Measurements from ENCODE around the gene USP37.
"Not testable (repeated sequence)": the region's sequence is repeated elsewhere in the genome, so short reads cannot be mapped to it uniquely, and the experiment has no call there.

Gene USP37

DNA sequence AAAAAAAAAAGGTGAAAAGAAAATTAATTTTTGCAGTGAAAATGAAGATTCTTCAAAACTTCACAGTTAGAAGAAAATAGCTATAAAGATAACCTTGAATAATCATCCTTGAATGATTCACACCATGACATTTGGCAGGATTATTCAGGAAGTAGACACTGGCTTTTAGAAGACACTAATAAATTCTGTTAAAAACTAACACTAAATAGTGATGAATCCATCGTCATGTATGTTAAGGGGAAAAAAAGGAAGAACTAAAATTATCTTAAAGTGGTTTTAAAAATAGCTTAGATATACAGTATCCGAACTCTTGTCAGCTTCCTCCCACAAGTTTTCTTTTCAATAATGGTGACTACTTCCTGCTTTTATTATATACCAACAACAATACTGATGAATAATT, 10.2 kb downstream of the USP37 start:
- DNase-seq (ENCODE audit: low read depth in 1 of 2, low spot score in 1 of 2), result no peak

GRCh38 chr2:218555527-218555926, 12.6 kb downstream of the USP37 start:
- DNase-seq (ENCODE audit: low read depth in 1 of 2, low spot score in 1 of 2), result no peak

DNA sequence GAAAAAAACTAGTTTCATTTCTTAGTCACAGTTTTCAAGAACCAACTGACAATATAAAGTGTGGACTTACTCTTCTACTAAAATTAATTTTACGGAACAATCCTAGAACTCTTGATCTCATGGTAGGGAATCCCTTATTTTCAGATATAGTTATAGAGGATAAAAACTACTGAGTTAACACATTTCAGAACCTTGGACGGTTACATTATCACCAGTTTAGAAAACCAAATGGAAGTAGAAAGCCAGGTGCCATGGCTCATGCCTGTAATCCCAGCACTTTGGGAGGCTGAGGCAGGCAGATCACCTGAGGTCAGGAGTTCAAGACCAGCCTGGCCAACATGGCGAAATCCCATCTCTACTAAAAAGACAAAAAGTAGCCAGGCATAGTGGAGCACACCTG, 13.9 kb downstream of the USP37 start:
- DNase-seq (ENCODE audit: low read depth in 1 of 2, low spot score in 1 of 2), result not testable (repeated sequence)

- no peak for DNase-seq (ENCODE audit: low read depth in 1 of 2, low spot score in 1 of 2)
Observed at GRCh38 chr2:218547978-218548377, 20.2 kb downstream of the USP37 start.

- DNase-seq (ENCODE audit: low read depth in 1 of 2, low spot score in 1 of 2), result no peak
Observed at GRCh38 chr2:218547511-218547910, 20.6 kb downstream of the USP37 start.

DNA sequence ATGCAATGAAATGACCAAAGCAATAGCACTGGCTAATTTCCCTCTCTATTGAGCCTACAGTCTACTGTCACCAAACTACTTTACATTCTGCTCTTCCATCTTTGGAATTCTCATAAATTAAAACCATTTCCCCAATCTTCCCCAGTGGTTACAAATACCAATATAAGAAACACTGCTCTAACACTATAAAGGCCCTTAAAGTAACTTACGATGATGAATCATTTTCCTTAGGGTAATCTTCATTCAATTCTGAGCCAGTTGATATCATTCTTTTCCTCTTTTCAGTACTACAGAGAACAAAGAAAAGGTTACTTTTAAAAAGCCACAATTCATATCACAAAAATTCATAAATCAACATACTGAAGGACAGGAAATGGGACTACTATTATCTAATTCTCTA, 22.1 kb downstream of the USP37 start:
- no peak for DNase-seq (ENCODE audit: low read depth in 1 of 2, low spot score in 1 of 2)

- no peak for DNase-seq (ENCODE audit: low read depth in 1 of 2, low spot score in 1 of 2)
Observed at GRCh38 chr2:218540015-218540414, 28.1 kb downstream of the USP37 start.

GRCh38 chr2:218536804-218537494, 31.2 kb downstream of the USP37 start:
- no peak for DNase-seq (ENCODE audit: low read depth in 1 of 2, low spot score in 1 of 2)

GRCh38 chr2:218529990-218530389, 38.2 kb downstream of the USP37 start:
- DNase-seq (ENCODE audit: low read depth in 1 of 2, low spot score in 1 of 2), result no peak

DNA sequence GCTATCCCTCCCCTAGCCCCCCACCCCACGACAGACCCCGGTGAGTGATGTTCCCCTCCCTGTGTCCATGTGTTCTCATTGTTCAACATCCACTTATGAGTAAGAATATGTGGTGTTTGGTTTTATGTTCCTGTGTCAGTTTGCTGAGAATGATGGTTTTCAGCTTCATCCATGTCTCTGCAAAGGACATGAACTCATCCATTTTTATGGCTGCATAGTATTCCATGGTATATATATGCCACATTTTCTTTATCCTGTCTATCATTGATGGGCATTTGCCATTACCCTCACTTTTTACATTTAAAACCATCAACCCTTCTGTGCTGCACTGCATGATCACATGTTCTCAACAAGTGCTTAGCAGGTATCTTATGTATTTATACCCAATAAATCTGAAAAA, 39.7 kb downstream of the USP37 start:
- not testable (repeated sequence) for DNase-seq (ENCODE audit: low read depth in 1 of 2, low spot score in 1 of 2)

DNA sequence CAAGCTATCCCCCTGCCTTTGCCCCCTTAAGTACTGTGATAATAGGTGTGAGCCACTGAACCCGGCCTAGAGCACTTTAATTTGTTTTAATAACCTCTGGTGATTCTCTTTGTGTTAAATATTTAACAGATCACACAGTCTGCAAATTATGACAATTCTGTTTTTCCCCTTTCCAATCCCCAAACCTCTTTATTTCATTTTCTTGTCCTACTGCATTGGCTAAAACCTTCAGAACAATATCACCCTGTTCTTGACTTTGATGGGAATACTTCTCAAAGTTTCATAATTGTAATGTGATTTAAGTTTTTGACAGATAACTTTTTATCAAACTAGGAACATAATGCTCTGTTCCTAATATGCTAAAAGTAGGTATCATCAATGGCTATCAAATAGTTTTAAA, 44.5 kb downstream of the USP37 start:
- no peak for DNase-seq (ENCODE audit: low read depth in 1 of 2, low spot score in 1 of 2)

DNA sequence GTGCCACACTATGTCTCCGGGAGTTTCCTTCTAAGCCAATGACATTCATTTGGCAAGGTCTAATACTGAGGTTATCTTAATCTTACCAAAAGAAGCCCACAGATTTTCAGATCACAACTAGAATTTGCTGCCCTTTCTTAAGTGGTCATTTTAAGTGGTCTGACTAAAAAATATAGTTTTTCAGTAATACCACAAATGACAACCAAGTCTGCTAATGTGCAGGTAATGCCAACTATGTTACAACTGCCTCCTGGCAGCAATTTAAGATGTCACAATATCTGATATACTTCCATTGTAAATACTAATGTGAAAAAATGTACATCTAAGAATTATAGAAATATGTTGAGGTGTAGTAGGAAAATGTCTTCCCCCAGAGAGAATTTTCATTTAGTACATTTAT, 49.3 kb downstream of the USP37 start:
- DNase-seq (ENCODE audit: low read depth in 1 of 2, low spot score in 1 of 2), result no peak

DNA sequence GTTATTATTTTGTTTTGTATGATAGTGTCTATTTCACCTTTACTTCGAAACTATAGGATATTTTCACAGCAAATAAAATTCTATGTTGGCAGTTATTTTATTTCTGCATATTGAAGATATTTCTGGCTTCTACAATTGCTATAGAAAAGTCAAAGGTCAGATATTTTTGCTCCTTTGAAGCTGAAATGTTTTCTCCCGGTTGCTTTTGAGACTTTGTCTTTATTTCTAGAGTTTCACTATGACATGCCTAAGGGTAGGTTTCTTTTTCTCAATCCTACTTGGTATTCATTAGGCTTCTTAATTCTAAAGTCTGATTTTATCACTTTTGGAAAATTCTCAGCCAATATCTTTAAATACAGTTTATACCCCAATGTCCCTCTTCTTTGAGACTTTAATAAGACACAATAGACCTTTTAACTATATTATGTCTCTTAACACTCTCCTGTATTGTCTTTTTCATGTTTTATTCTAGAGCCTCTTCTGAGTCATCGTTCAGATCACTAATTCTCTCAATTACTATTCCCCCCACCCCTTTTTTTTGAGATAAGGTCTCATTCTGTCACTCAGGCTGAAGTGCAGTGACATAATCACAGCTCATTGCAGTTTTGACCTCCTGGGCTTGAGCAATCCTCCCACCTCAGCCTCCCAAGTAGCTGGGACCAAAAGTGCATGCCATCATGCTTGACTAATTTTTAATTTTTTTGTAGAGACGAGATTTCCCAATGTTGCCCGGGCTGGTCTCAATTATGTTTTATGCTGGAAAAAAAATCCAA, 50.5 kb downstream of the USP37 start:
- DNase-seq (ENCODE audit: low read depth in 1 of 2, low spot score in 1 of 2), result no peak

- no peak for DNase-seq (ENCODE audit: low read depth in 1 of 2, low spot score in 1 of 2)
Observed at GRCh38 chr2:218516614-218517013, 51.5 kb downstream of the USP37 start.

DNA sequence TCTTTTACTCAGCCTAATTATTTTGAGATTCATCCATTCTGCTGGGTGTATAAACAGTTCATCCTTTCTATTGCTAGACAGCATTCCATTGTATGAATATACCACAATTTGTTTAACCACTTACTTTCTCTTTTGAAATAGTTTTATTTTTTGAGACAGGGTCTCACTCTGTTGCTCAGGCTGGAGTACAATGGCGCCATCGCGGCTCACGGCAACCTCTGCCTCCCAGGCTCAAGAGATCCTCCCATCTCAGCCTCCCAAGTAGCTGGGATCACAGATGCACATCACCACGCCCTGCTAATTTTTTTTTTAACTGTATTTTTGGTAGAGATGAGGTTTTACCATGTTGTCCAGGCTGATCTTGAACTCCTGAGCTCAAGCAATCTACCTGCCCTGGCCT, 54.5 kb downstream of the USP37 start:
- no peak for DNase-seq (ENCODE audit: low read depth in 1 of 2, low spot score in 1 of 2)

DNA sequence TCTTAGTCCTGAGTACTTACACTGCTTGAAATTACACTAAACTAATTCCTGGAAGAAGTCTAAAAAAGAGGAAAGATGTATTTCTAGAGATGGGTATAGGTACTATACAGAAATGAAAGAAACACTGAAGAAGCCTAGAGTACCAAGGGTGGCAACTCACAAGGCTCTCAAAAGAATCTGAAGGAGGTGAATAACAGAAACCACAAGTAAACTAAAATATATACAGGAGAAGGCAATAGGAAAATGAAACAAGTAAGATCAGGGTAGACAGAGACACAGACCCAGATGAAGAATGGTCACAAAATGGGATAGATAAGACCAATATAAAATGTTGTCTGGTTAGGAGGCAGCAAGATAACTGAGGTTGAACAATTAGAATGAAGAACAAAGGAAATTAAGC, 59.9 kb downstream of the USP37 start:
- no peak for DNase-seq (ENCODE audit: low read depth in 1 of 2, low spot score in 1 of 2)

DNA sequence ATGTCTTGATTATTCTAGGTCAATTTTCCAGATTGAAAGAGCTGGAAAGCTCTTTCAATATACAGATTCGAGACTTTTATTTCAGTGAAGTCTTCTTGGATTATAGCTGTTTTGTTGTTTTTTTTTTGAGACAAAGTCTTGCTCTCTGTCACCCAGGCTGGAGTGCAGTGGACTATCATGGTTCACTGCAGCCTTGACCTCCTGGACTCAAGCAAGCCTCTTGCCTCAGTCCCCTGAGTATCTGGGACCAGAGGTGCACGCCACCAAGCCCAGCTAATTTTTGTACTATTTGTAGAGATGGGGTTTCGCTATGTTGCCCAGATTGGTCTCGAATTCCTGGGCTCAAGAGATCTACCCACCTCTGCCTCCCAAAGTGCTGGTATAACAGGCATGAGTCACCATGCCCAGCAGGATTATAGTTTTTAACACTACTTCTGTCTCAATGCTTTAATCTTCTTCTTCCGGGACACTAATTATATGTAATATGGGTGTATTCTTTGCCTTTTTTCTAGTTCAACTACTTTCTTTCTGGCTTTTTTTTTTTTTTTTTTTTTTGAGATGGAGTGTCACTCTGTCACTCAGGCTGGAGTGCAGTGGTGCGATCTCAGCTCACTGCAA, 62.3 kb downstream of the USP37 start:
- no peak for DNase-seq (ENCODE audit: low read depth in 1 of 2, low spot score in 1 of 2)

DNA sequence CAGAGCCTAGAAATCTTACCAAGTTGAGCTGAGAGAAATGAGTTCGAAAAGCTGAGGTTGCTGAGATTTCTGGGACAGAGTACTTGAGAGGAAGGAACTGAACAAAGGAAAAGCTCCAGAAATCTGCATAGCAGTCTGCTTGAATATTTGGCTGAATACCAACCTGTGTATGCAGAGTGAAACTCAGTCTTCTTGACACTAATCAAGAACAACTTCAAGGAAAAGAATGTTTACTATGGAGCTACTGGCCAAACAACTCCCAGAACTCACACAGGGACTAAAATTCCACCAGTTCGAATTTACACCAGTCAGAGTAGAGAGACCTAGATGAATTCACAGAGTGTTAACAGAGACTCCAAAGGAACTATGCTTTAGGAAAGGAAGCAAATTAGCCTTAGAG, 66.5 kb downstream of the USP37 start:
- DNase-seq (ENCODE audit: low read depth in 1 of 2, low spot score in 1 of 2), result no peak

- no peak for DNase-seq (ENCODE audit: low read depth in 1 of 2, low spot score in 1 of 2)
Observed at GRCh38 chr2:218500501-218501060, 67.6 kb downstream of the USP37 start.

DNA sequence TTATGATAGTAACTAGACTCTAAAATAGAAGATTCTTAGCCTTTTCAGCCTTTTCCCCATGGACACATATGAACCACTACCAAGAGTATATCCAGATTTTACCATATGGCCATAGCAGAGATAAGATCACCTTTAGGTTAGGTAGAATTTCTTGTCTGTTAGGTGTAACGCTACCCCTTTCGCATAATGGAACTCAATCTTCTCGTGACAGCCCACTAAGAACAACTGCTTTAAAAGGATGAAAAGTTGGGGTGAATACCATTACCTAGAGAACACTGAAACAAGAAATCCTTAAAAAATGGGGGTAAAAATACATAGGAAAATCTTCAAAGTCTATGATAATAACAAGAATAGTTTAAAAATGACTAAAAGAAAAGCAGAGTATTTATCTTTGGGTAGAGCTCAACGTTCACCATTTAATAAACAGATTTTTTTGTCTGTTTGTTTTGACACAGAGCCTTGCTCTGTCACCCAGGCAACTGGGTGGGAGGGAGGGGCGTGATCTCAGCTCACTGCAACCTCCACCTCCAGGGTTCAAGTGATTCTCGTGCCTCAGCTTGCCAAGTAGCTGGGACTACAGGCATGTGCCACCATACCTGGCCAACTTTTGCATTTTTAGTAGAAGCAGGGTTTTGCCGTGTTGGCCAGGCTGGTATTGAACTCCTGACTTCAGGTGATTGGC, 82.0 kb downstream of the USP37 start:
- DNase-seq (ENCODE audit: low read depth in 1 of 2, low spot score in 1 of 2), result no peak

DNA sequence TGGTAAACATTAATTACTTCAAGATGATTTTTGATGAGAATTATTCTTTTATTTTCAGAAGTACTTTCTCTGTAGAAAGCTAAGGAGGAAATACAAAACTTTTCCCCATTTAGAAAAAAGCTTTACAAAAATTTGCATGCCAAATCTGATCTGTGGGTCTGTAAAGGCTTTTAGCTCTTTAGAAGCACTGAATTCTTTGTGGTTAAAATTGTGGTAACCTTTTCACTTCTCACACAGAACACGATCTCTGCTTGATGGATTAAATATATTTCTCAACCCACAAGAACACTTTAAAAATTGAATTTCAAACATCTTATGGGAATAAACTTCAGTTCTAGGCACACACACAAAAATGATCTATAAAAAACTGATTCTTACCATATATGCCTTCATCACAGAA, 85.5 kb downstream of the USP37 start:
- DNase-seq (ENCODE audit: low read depth in 1 of 2, low spot score in 1 of 2), result no peak

GRCh38 chr2:218479595-218479994, 88.6 kb downstream of the USP37 start:
- DNase-seq (ENCODE audit: low read depth in 1 of 2, low spot score in 1 of 2), result no peak
